ENCODE data around the gene P4HTM.

DNA sequence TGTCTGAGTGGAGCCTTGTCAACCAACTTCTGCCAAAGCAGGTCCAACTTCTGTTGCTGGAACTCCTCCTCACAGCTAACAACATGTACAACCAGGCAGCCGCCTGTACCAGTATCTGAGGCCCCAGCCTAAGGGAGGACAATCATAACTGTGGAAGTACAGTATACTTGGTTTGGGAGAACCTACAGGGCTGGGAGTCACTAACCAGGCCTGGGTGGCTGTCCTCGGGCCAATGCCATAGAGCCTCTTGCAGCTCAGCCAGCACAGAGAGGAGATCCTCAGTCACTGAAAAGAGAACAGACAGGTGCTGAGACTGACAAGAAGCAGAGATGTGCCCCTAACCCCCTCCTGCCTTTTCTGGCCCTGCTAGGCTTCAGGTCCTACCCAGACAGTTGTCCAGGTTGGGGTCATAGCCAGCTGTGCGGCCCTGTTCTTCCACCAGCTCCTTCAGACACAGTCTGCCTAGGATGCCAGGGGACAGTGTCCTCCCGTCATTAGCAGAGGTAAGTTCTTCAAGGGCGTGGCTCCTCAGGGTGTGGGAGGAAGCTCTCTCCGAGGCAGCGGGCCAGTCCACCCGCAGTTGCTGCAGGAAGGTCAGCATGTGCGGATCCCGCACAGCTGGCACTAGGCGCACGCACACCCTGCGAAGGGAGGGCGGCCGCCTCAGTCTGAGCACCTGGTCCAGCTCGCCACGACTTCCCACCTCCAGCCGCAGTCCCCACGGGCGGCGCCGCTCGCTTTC, 27.4 kb downstream of the P4HTM start:
- TF ChIP-seq, protein P1, sequence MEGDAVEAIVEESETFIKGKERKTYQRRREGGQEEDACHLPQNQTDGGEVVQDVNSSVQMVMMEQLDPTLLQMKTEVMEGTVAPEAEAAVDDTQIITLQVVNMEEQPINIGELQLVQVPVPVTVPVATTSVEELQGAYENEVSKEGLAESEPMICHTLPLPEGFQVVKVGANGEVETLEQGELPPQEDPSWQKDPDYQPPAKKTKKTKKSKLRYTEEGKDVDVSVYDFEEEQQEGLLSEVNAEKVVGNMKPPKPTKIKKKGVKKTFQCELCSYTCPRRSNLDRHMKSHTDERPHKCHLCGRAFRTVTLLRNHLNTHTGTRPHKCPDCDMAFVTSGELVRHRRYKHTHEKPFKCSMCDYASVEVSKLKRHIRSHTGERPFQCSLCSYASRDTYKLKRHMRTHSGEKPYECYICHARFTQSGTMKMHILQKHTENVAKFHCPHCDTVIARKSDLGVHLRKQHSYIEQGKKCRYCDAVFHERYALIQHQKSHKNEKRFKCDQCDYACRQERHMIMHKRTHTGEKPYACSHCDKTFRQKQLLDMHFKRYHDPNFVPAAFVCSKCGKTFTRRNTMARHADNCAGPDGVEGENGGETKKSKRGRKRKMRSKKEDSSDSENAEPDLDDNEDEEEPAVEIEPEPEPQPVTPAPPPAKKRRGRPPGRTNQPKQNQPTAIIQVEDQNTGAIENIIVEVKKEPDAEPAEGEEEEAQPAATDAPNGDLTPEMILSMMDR (IDR thresholded peaks at IDR 0.05) = no peak
- no peak for TF ChIP-seq EZH2 (IDR thresholded peaks at IDR 0.05; ENCODE audit: borderline replicate concordance, insufficient read depth, low read depth, low read length, poor library complexity, severe bottlenecking)

All from B cell (primary cell).